ENCODE measurements around the gene EPHA3.

DNA sequence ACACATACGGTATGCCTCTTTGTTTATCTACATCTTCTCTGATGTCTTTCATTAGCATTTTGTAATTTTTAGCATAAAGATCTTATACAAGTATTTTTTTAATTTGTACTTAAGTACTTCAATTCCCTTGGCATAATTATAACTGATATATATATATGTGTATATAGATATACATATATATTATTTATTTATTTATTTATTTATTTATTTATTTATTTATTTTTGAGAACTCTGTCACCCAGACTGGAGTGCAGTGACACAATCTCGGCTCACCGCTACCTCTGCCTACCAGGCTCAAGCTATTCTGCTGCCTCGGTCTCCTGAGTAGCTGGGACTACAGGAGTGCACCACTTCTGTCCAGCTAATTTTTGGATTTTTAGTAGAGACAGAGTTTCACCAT, 382.7 kb downstream of the EPHA3 start:
- TF ChIP-seq, protein P1, sequence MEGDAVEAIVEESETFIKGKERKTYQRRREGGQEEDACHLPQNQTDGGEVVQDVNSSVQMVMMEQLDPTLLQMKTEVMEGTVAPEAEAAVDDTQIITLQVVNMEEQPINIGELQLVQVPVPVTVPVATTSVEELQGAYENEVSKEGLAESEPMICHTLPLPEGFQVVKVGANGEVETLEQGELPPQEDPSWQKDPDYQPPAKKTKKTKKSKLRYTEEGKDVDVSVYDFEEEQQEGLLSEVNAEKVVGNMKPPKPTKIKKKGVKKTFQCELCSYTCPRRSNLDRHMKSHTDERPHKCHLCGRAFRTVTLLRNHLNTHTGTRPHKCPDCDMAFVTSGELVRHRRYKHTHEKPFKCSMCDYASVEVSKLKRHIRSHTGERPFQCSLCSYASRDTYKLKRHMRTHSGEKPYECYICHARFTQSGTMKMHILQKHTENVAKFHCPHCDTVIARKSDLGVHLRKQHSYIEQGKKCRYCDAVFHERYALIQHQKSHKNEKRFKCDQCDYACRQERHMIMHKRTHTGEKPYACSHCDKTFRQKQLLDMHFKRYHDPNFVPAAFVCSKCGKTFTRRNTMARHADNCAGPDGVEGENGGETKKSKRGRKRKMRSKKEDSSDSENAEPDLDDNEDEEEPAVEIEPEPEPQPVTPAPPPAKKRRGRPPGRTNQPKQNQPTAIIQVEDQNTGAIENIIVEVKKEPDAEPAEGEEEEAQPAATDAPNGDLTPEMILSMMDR (IDR thresholded peaks at IDR 0.05) = no peak
- TF ChIP-seq POLR2A (IDR thresholded peaks at IDR 0.05) (no peak), EP300 (IDR thresholded peaks at IDR 0.05) (no peak)

Measured in ovary (tissue), 3 donors.